ENCODE results near the gene ITGB5.

DNA sequence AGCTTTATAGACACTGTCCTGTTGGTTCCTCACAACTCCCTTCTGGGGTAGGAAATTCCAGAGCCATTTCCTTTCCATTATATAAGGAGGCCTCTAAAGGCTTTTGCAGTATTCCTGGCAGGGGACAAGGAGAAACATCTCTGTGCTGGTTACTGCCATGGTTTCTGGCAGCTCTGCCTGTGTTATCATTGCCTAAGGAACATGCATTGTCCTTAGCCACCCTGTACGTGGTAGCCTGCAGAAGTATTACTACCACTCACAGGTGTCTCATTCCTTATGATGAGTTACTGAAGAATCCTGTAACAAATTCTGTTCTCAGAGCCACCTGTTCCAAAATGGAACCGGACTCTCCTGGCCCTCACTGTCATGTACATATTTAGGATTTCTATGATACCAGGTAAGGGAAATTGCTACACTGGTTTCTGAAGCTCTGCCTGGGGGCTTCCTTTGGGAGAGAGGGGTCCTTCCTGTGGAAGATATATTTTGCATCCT, 98.9 kb downstream of the ITGB5 start:
- TF ChIP-seq, protein P1, sequence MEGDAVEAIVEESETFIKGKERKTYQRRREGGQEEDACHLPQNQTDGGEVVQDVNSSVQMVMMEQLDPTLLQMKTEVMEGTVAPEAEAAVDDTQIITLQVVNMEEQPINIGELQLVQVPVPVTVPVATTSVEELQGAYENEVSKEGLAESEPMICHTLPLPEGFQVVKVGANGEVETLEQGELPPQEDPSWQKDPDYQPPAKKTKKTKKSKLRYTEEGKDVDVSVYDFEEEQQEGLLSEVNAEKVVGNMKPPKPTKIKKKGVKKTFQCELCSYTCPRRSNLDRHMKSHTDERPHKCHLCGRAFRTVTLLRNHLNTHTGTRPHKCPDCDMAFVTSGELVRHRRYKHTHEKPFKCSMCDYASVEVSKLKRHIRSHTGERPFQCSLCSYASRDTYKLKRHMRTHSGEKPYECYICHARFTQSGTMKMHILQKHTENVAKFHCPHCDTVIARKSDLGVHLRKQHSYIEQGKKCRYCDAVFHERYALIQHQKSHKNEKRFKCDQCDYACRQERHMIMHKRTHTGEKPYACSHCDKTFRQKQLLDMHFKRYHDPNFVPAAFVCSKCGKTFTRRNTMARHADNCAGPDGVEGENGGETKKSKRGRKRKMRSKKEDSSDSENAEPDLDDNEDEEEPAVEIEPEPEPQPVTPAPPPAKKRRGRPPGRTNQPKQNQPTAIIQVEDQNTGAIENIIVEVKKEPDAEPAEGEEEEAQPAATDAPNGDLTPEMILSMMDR (conservative IDR thresholded peaks at IDR 0.05 in 1 of 2, IDR thresholded peaks at IDR 0.05 in 1 of 2; ENCODE audit: low read depth in 1 of 2, low read length in 2 of 2), result no peak
- TF ChIP-seq EZH2 (IDR thresholded peaks at IDR 0.05; ENCODE audit: low read length, missing control alignments), result no peak

Data from fibroblast of lung (primary cell).